ENCODE results near the gene TMBIM6. TPM values are rescaled to one million over a fixed set of nuclear protein-coding genes. Genes with fewer than 3 reads are reported as not detected.

Gene TMBIM6
- total RNA-seq, 1 donor from 2014 or later: 452 TPM

- Histone ChIP-seq H3K36me3 (ENCODE audit: insufficient read depth, low read length) (no peaks in the 10 kb centered on the region), H4K20me1 (ENCODE audit: insufficient read depth, low read length) (peaks cover 57% of the 10 kb centered on the region), H3K9me3 (ENCODE audit: insufficient read depth, low read depth, low read length) (no peaks in the 10 kb centered on the region), H3K4me1 (ENCODE audit: insufficient read depth, low read length) (peaks cover 42% of the 10 kb centered on the region), H3K27me3 (ENCODE audit: insufficient read depth, low read length) (no peaks in the 10 kb centered on the region), H3K4me2 (ENCODE audit: low read length) (peak overlapping the region; percentile 87), H3K9ac (ENCODE audit: low read length) (peak overlapping the region; percentile 71), H2AFZ (ENCODE audit: low read depth, low read length) (no peak overlapping the region), H3K79me2 (ENCODE audit: insufficient read depth, low read length) (peaks cover 93% of the 10 kb centered on the region), H3K4me3 (ENCODE audit: insufficient read depth, low read depth, low read length) (peak overlapping the region; percentile 52), H3K27ac (ENCODE audit: low read depth, low read length) (peak overlapping the region; percentile 85)
- H3K27me3 Mint-ChIP-seq (ENCODE audit: low read depth, unreplicated experiment): no peaks in the 10 kb centered on the region
- H3K27ac Mint-ChIP-seq (ENCODE audit: unreplicated experiment): peak overlapping the region; percentile 99
- H3K9me3 Mint-ChIP-seq (ENCODE audit: unreplicated experiment): peaks cover 1% of the 10 kb centered on the region
- H3K4me1 Mint-ChIP-seq (ENCODE audit: low read depth, unreplicated experiment): peaks cover 54% of the 10 kb centered on the region
- peak overlapping the region; percentile 78 for H3K4me3 Mint-ChIP-seq (ENCODE audit: unreplicated experiment)
- H3K36me3 Mint-ChIP-seq (ENCODE audit: low read depth, unreplicated experiment): peaks cover 2% of the 10 kb centered on the region
- FAIRE-seq (peak; percentile 66), DNase-seq (ENCODE audit: low read depth) (peak; percentile 71)
- TF ChIP-seq EZH2 (IDR thresholded peaks at IDR 0.05; ENCODE audit: insufficient read depth, low read length): no peak
- TF ChIP-seq CTCF (IDR thresholded peaks at IDR 0.05; ENCODE audit: insufficient read depth, low read depth, low read length): no peak
These were observed 42.5 kb upstream of the TMBIM6 start for GRCh38 chr12:49698619-49699545.

- peaks cover 2% of the 10 kb centered on the region for H3K36me3 Mint-ChIP-seq (ENCODE audit: low read depth, unreplicated experiment)
- H3K27ac Mint-ChIP-seq (ENCODE audit: unreplicated experiment): peak overlapping the region; percentile 1
- no peak overlapping the region for H3K9ac ChIP-seq (ENCODE audit: low read length)
- H2AFZ ChIP-seq (ENCODE audit: low read depth, low read length): no peak overlapping the region
- peaks cover 40% of the 10 kb centered on the region for H4K20me1 ChIP-seq (ENCODE audit: insufficient read depth, low read length)
- peaks cover 1% of the 10 kb centered on the region for H3K9me3 Mint-ChIP-seq (ENCODE audit: unreplicated experiment)
- no peak for DNase-seq (ENCODE audit: low read depth)
- peaks cover 92% of the 10 kb centered on the region for H3K79me2 ChIP-seq (ENCODE audit: insufficient read depth, low read length)
- no peaks in the 10 kb centered on the region for H3K36me3 ChIP-seq (ENCODE audit: insufficient read depth, low read length)
- TF ChIP-seq CTCF (IDR thresholded peaks at IDR 0.05; ENCODE audit: insufficient read depth, low read depth, low read length) (no peak), EZH2 (IDR thresholded peaks at IDR 0.05; ENCODE audit: insufficient read depth, low read length) (no peak)
- peaks cover 62% of the 10 kb centered on the region for H3K4me1 Mint-ChIP-seq (ENCODE audit: low read depth, unreplicated experiment)
- no peaks in the 10 kb centered on the region for H3K27me3 ChIP-seq (ENCODE audit: insufficient read depth, low read length)
- H3K9me3 ChIP-seq (ENCODE audit: insufficient read depth, low read depth, low read length): no peaks in the 10 kb centered on the region
- FAIRE-seq: no peak
- no peak overlapping the region for H3K27ac ChIP-seq (ENCODE audit: low read depth, low read length)
- peak overlapping the region; percentile 20 for H3K4me3 Mint-ChIP-seq (ENCODE audit: unreplicated experiment)
- no peaks in the 10 kb centered on the region for H3K27me3 Mint-ChIP-seq (ENCODE audit: low read depth, unreplicated experiment)
- peaks cover 65% of the 10 kb centered on the region for H3K4me1 ChIP-seq (ENCODE audit: insufficient read depth, low read length)
- no peak overlapping the region for H3K4me2 ChIP-seq (ENCODE audit: low read length)
- H3K4me3 ChIP-seq (ENCODE audit: insufficient read depth, low read depth, low read length): no peak overlapping the region
These were observed 39.3 kb upstream of the TMBIM6 start for GRCh38 chr12:49702009-49702408.
